ENCODE data around the gene TPSD1. TPM values are rescaled to one million over a fixed set of nuclear protein-coding genes. Genes with fewer than 3 reads are reported as not detected.

The TPSD1 gene
- total RNA-seq, 1 experiment from 2014 or later: not detected

DNA sequence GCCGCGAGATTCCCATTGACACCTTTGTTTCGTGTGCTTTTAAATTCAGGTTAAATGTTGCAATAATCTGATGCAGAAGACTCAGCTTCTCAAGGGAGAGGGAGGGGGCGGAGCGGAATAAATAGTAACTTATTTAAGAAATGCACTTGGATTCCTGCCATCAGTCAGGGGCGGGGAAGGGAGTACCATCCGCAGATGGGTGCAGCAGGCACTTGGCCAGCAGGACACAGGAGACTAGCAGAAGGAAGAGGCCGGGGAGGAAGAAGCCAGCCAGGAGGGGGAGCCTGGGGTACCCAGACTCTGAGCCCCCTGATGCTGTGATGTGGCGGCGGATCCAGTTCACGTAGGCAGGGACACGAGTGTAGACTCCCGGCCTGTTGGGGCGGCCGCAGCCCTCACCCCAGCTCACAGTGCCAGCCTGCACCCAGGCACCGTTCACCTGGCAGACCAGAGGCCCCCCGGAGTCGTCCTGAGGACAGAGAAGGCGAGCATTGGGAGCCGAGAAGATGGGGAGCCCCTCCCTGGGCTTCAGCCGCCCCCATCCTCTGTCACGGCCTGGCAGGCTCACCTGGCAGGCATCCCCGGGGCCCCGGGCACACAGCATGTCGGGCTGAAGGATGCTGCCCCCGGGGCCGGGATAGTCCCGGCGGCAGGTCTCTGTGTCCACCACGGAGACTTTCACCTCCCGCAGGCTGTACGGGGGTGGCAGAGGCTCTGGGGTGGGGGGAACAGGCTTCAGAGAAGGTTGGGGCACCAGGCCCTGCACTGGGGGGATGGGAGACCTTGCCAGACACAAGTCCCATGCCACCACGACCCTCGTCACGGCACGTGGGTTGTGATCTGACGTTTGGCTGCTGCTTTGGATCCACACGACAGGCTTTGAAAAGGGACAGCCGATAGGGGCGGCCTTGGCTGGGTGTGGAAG is 34.0 kb upstream of the TPSD1 start:
- H2AFZ ChIP-seq (ENCODE audit: low read length): no peak overlapping the region
- no CpG with 5 or more reads among the region's 40 CpGs for WGBS (ENCODE audit: extremely low coverage, insufficient read length, low lambda C conversion rate)
- H2BK120ac ChIP-seq (ENCODE audit: low read depth, low read length, poor library complexity, severe bottlenecking): no peak overlapping the region
- peaks cover 3% of the 10 kb centered on the region for H4K20me1 ChIP-seq (ENCODE audit: control insufficient read depth, insufficient read depth, insufficient read length)
- Mint-ChIP-seq H3K27me3 (ENCODE audit: low read depth) (peaks cover 4% of the 10 kb centered on the region; the same call in 1 of the 2 replicates), H3K27ac (no peak overlapping the region; a peak in 2 of 7 replicates), H3K4me3 (no peak overlapping the region), H3K4me1 (peaks cover 0 to 2% of the 10 kb centered on the region in 2 experiments; a peak in 1 of 4 replicates), H3K9me3 (peaks cover 0 to 3% of the 10 kb centered on the region in 2 experiments; a peak in 1 of 5 replicates), H3K36me3 (ENCODE audit: insufficient read depth in 1 of 3, low read depth in 3 of 3) (peaks cover 7 to 17% (median 14%) of the 10 kb centered on the region in 3 experiments; a peak in 6 of 7 replicates)
- H3K56ac ChIP-seq (ENCODE audit: insufficient read length, low read depth, low read length): no peak overlapping the region
- H3K23ac ChIP-seq (ENCODE audit: insufficient read length, low read depth, low read length): no peak overlapping the region
- TF ChIP-seq, protein P1, sequence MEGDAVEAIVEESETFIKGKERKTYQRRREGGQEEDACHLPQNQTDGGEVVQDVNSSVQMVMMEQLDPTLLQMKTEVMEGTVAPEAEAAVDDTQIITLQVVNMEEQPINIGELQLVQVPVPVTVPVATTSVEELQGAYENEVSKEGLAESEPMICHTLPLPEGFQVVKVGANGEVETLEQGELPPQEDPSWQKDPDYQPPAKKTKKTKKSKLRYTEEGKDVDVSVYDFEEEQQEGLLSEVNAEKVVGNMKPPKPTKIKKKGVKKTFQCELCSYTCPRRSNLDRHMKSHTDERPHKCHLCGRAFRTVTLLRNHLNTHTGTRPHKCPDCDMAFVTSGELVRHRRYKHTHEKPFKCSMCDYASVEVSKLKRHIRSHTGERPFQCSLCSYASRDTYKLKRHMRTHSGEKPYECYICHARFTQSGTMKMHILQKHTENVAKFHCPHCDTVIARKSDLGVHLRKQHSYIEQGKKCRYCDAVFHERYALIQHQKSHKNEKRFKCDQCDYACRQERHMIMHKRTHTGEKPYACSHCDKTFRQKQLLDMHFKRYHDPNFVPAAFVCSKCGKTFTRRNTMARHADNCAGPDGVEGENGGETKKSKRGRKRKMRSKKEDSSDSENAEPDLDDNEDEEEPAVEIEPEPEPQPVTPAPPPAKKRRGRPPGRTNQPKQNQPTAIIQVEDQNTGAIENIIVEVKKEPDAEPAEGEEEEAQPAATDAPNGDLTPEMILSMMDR (conservative IDR thresholded peaks at IDR 0.05): no peak
- H3T11ph ChIP-seq (ENCODE audit: low read length): no peak overlapping the region
- H3K79me1 ChIP-seq (ENCODE audit: insufficient read depth, low read depth, low read length, poor library complexity, severe bottlenecking): no peaks in the 10 kb centered on the region
- no peak for DNase-seq
- H3K27ac ChIP-seq (ENCODE audit: insufficient read length, low read depth, low read length): no peak overlapping the region
- H3K9me3 ChIP-seq (ENCODE audit: control insufficient read depth, low read depth, low read length): no peaks in the 10 kb centered on the region
- H3K4me2 ChIP-seq (ENCODE audit: insufficient read depth, insufficient read length, low read length): no peak overlapping the region
- no peak overlapping the region for H2BK15ac ChIP-seq (ENCODE audit: low read depth, low read length)
- no peak overlapping the region for H4K8ac ChIP-seq (replicated peaks; ENCODE audit: insufficient read length, low read depth, low read length)
- no peaks in the 10 kb centered on the region for H3K23me2 ChIP-seq (ENCODE audit: insufficient read length, low read depth, low read length, poor library complexity, severe bottlenecking)
- H3K4ac ChIP-seq (ENCODE audit: low read depth, low read length): no peak overlapping the region
- no peak overlapping the region for H2BK20ac ChIP-seq (ENCODE audit: low read depth, low read length, poor library complexity, severe bottlenecking)
- H4K5ac ChIP-seq (ENCODE audit: insufficient read length, low read depth, low read length): no peak overlapping the region
- H2AK5ac ChIP-seq (ENCODE audit: insufficient read length, low read length): no peak overlapping the region
- no peak overlapping the region for H3K14ac ChIP-seq (ENCODE audit: insufficient read depth, low read length)
- no peak overlapping the region for H2BK12ac ChIP-seq (ENCODE audit: insufficient read length, low read depth, low read length)
- H3K79me2 ChIP-seq (ENCODE audit: insufficient read depth, low read length): no peaks in the 10 kb centered on the region
- H2BK5ac ChIP-seq (ENCODE audit: insufficient read length, low read length): no peak overlapping the region
- H3K9ac ChIP-seq (ENCODE audit: extremely low read depth, insufficient read length, low read length): no peak overlapping the region
- no peak overlapping the region for H3K18ac ChIP-seq (ENCODE audit: insufficient read length, low read depth, low read length)
- no peaks in the 10 kb centered on the region for H3K4me1 ChIP-seq (ENCODE audit: insufficient read depth, low read length)
- no peaks in the 10 kb centered on the region for H3K27me3 ChIP-seq (ENCODE audit: insufficient read depth, low read length)
- no peak overlapping the region for H4K91ac ChIP-seq (ENCODE audit: insufficient read length, low read depth, low read length)
